HG03432 (cell line): ENCODE data around the gene PCBD1.
"Not testable (repeated sequence)": the region's sequence is repeated elsewhere in the genome, so short reads cannot be mapped to it uniquely, and the experiment has no call there.

Source experiments
- ATAC-seq: cut with Tn5 transposase; IDR thresholded peaks from one replicate; pipeline ENCODE4 v1.9.1; 2021; ENCODE audit warnings: mild to moderate bottlenecking, moderate library complexity; ENCODE audit not compliant: unreplicated experiment

Gene PCBD1

GRCh38 chr10:70879207-70879606 is 9.2 kb downstream of the PCBD1 start:
- ATAC-seq: no peak

- no peak for ATAC-seq
These were observed 14.3 kb downstream of the PCBD1 start for GRCh38 chr10:70874061-70874460.

- ATAC-seq: no peak
These were observed 16.1 kb downstream of the PCBD1 start for GRCh38 chr10:70872291-70872690.

GRCh38 chr10:70866424-70866823 is 21.9 kb downstream of the PCBD1 start:
- ATAC-seq: no peak

- ATAC-seq: no peak
These were observed 23.4 kb downstream of the PCBD1 start for GRCh38 chr10:70864935-70865334.

- no peak for ATAC-seq
These were observed 24.8 kb downstream of the PCBD1 start for GRCh38 chr10:70863470-70864160.

GRCh38 chr10:70861495-70862197 is 26.7 kb downstream of the PCBD1 start:
- not testable (repeated sequence) for ATAC-seq

GRCh38 chr10:70858759-70859158 is 29.6 kb downstream of the PCBD1 start:
- no peak for ATAC-seq

- ATAC-seq: no peak
These were observed 31.9 kb downstream of the PCBD1 start for GRCh38 chr10:70856454-70856853.

GRCh38 chr10:70853457-70853856 is 34.9 kb downstream of the PCBD1 start:
- ATAC-seq: no peak

- no peak for ATAC-seq
These were observed 35.3 kb downstream of the PCBD1 start for GRCh38 chr10:70853038-70853437.

GRCh38 chr10:70851597-70852475 is 36.5 kb downstream of the PCBD1 start:
- ATAC-seq: no peak

GRCh38 chr10:70850097-70850496 is 38.3 kb downstream of the PCBD1 start:
- ATAC-seq: no peak

- no peak for ATAC-seq
These were observed 38.8 kb downstream of the PCBD1 start for GRCh38 chr10:70849582-70850016.

- no peak for ATAC-seq
These were observed 40.6 kb downstream of the PCBD1 start for GRCh38 chr10:70847659-70848360.

GRCh38 chr10:70846795-70847194 is 41.6 kb downstream of the PCBD1 start:
- no peak for ATAC-seq

GRCh38 chr10:70845816-70846215 is 42.5 kb downstream of the PCBD1 start:
- ATAC-seq: no peak

- ATAC-seq: no peak
These were observed 43.1 kb downstream of the PCBD1 start for GRCh38 chr10:70845256-70845655.

GRCh38 chr10:70843776-70844489 is 44.4 kb downstream of the PCBD1 start:
- ATAC-seq: no peak

GRCh38 chr10:70843333-70843732 is 45.0 kb downstream of the PCBD1 start:
- ATAC-seq: no peak
